OCI-LY1 (cell line): ENCODE measurements around the gene ZNF362.

Experiments used
- EZH2 ChIP-seq: fragments of 200-600 bp; sonication (generic), shearing (Covaris generic); IDR thresholded peaks from 2 replicates; pipeline ENCODE4 v1.8.0; 2017; ENCODE audit warnings: borderline replicate concordance, mixed run types, mild to moderate bottlenecking, antibody characterized with exemption, low read length, moderate library complexity, mixed read lengths
- TF ChIP-seq, protein P1 (sequence below): fragments of 200-600 bp; sonication (generic), shearing (Covaris generic); IDR thresholded peaks from 2 replicates; pipeline ENCODE4 v1.5.1; 2017; ENCODE audit warnings: mild to moderate bottlenecking, antibody characterized with exemption, low read length, moderate library complexity, mixed read lengths

DNA sequence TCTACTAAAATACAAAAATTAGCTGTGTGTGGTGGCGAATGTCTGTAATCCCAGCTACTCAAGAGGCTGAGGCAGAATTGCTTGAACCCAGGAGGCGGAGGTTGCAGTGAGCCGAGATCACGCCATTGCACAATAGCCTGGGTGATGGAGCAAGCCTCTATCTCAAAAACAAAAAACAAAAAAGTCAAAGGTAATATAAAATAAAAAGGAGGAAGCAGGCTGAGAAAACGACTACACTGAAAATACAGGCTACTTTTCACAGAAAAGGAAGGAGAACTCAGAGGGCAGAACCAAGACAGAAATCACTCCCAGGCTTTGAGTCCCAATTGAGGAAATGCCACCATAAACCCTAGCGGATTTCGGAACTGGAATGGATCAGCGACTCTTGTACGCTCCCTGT, 70.5 kb downstream of the ZNF362 start:
- TF ChIP-seq, protein P1, sequence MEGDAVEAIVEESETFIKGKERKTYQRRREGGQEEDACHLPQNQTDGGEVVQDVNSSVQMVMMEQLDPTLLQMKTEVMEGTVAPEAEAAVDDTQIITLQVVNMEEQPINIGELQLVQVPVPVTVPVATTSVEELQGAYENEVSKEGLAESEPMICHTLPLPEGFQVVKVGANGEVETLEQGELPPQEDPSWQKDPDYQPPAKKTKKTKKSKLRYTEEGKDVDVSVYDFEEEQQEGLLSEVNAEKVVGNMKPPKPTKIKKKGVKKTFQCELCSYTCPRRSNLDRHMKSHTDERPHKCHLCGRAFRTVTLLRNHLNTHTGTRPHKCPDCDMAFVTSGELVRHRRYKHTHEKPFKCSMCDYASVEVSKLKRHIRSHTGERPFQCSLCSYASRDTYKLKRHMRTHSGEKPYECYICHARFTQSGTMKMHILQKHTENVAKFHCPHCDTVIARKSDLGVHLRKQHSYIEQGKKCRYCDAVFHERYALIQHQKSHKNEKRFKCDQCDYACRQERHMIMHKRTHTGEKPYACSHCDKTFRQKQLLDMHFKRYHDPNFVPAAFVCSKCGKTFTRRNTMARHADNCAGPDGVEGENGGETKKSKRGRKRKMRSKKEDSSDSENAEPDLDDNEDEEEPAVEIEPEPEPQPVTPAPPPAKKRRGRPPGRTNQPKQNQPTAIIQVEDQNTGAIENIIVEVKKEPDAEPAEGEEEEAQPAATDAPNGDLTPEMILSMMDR: no peak
- no peak for TF ChIP-seq EZH2
